H9 (cell line): ENCODE results near the gene ANP32B. TPM values are rescaled to one million over a fixed set of nuclear protein-coding genes. Genes with fewer than 3 reads are reported as not detected.

Experiments used
- DNase-seq: peaks from one replicate; pipeline ENCODE4 v3.0.0-alpha.2; 2017
- H2AFZ ChIP-seq: one replicate; pipeline ENCODE4 v1.6.1; 2013; ENCODE audit warnings: mild to moderate bottlenecking, low read length, control low read depth, moderate library complexity
- H2AK5ac ChIP-seq: 2 replicates; pipeline ENCODE4 v1.6.1; 2013; ENCODE audit warnings: low read length, control low read depth, mixed read lengths; ENCODE audit not compliant: insufficient read length
- H2BK120ac ChIP-seq: one replicate; pipeline ENCODE4 v1.6.1; 2013; ENCODE audit warnings: low read depth, mild to moderate bottlenecking, low read length, control low read depth, inconsistent platforms; ENCODE audit not compliant: poor library complexity, severe bottlenecking
- H2BK12ac ChIP-seq: 2 replicates; pipeline ENCODE4 v1.6.1; 2013; ENCODE audit warnings: low read length, control low read depth, mixed read lengths, low read depth; ENCODE audit not compliant: insufficient read length
- H2BK15ac ChIP-seq: 2 replicates; pipeline ENCODE4 v1.6.1; 2013; ENCODE audit warnings: low read depth, low read length, control low read depth
- H2BK20ac ChIP-seq: one replicate; pipeline ENCODE4 v1.6.1; 2013; ENCODE audit warnings: low read depth, mild to moderate bottlenecking, low read length, control low read depth, inconsistent platforms; ENCODE audit not compliant: poor library complexity, severe bottlenecking
- H2BK5ac ChIP-seq: 2 replicates; pipeline ENCODE4 v1.6.1; 2013; ENCODE audit warnings: low read length, control low read depth, mixed read lengths; ENCODE audit not compliant: insufficient read length
- H3K14ac ChIP-seq: 2 replicates; pipeline ENCODE4 v1.6.1; 2013; ENCODE audit warnings: low read length, control low read depth; ENCODE audit not compliant: insufficient read depth
- H3K18ac ChIP-seq: 2 replicates; pipeline ENCODE4 v1.6.1; 2013; ENCODE audit warnings: low read depth, mild to moderate bottlenecking, mixed read lengths, low read length, control low read depth; ENCODE audit not compliant: insufficient read length
- H3K23ac ChIP-seq: 2 replicates; pipeline ENCODE4 v1.6.1; 2013; ENCODE audit warnings: low read length, control low read depth, mixed read lengths, low read depth; ENCODE audit not compliant: insufficient read length
- H3K23me2 ChIP-seq: 2 replicates; pipeline ENCODE4 v1.6.1; 2013; ENCODE audit warnings: low read depth, mild to moderate bottlenecking, mixed read lengths, low read length, control low read depth; ENCODE audit not compliant: insufficient read length, poor library complexity, severe bottlenecking
- H3K27ac ChIP-seq: 2 replicates; pipeline ENCODE4 v1.5.1; 2013; ENCODE audit warnings: low read length, control low read depth, mixed read lengths, low read depth; ENCODE audit not compliant: insufficient read length
- H3K27me3 ChIP-seq: 2 replicates; pipeline ENCODE4 v1.6.1; 2013; ENCODE audit warnings: low read length, control low read depth, inconsistent platforms; ENCODE audit not compliant: insufficient read depth
- H3K4ac ChIP-seq: 2 replicates; pipeline ENCODE4 v1.6.1; 2013; ENCODE audit warnings: low read depth, mild to moderate bottlenecking, control low read depth, inconsistent platforms, low read length, moderate library complexity
- H3K4me1 ChIP-seq: 2 replicates; pipeline ENCODE4 v1.6.1; 2013; ENCODE audit warnings: low read length, control low read depth, inconsistent platforms; ENCODE audit not compliant: insufficient read depth
- H3K4me2 ChIP-seq: 2 replicates; pipeline ENCODE4 v1.6.1; 2013; ENCODE audit warnings: low read length, control low read depth, mixed read lengths; ENCODE audit not compliant: insufficient read length, insufficient read depth
- H3K56ac ChIP-seq: 2 replicates; pipeline ENCODE4 v1.6.1; 2013; ENCODE audit warnings: low read depth, mild to moderate bottlenecking, mixed read lengths, low read length, control low read depth; ENCODE audit not compliant: insufficient read length
- H3K79me1 ChIP-seq: 2 replicates; pipeline ENCODE4 v1.6.1; 2013; ENCODE audit warnings: low read depth, mild to moderate bottlenecking, moderate library complexity, low read length, control low read depth, inconsistent platforms; ENCODE audit not compliant: insufficient read depth, poor library complexity, severe bottlenecking
- H3K79me2 ChIP-seq: 2 replicates; pipeline ENCODE4 v1.6.1; 2013; ENCODE audit warnings: low read length, control low read depth, inconsistent platforms; ENCODE audit not compliant: insufficient read depth
- H3K9ac ChIP-seq: 2 replicates; pipeline ENCODE4 v1.6.1; 2013; ENCODE audit warnings: low read length, control low read depth, mixed read lengths; ENCODE audit not compliant: insufficient read length; ENCODE audit errors: extremely low read depth
- H3K9me3 ChIP-seq: one replicate; pipeline ENCODE4 v1.6.1; 2013; ENCODE audit warnings: low read depth, low read length, inconsistent platforms; ENCODE audit not compliant: control insufficient read depth
- H3T11ph ChIP-seq: one replicate; pipeline ENCODE4 v1.6.1; 2013; ENCODE audit warnings: mild to moderate bottlenecking, low read length, control low read depth, inconsistent platforms
- H4K20me1 ChIP-seq: one replicate; pipeline ENCODE4 v1.6.1; 2013; ENCODE audit not compliant: control insufficient read depth, insufficient read length, insufficient read depth
- H4K5ac ChIP-seq: 2 replicates; pipeline ENCODE4 v1.6.1; 2013; ENCODE audit warnings: low read depth, mild to moderate bottlenecking, mixed read lengths, low read length, control low read depth; ENCODE audit not compliant: insufficient read length
- H4K8ac ChIP-seq: replicated peaks from 2 replicates; pipeline ENCODE4 v1.6.1; 2013; ENCODE audit warnings: low read length, control low read depth, mixed read lengths, low read depth; ENCODE audit not compliant: insufficient read length
- H4K91ac ChIP-seq: 2 replicates; pipeline ENCODE4 v1.6.1; 2013; ENCODE audit warnings: low read depth, mild to moderate bottlenecking, moderate library complexity, mixed read lengths, low read length, control low read depth; ENCODE audit not compliant: insufficient read length
- H3K27ac Mint-ChIP-seq, 3 experiments: 2 replicates in 2 of 3; 3 replicates in 1 of 3; pipeline ENCODE4 v1.8.0; 2020 to 2021; ENCODE audit warnings: mixed read lengths in 3 of 3, mild to moderate bottlenecking in 1 of 3, moderate library complexity in 1 of 3
- H3K27me3 Mint-ChIP-seq: 2 replicates; pipeline ENCODE4 v1.8.0; 2021; ENCODE audit warnings: low read depth, mild to moderate bottlenecking, moderate library complexity, mixed read lengths
- H3K36me3 Mint-ChIP-seq, 3 experiments: 2 replicates in 2 of 3; 3 replicates in 1 of 3; pipeline ENCODE4 v1.8.0; 2020 to 2021; ENCODE audit warnings: low read depth in 3 of 3, mixed read lengths in 3 of 3; ENCODE audit not compliant: insufficient read depth in 1 of 3
- H3K4me1 Mint-ChIP-seq, 2 experiments: 2 replicates each; pipeline ENCODE4 v1.8.0; 2020; ENCODE audit warnings: mixed read lengths in 2 of 2
- H3K4me3 Mint-ChIP-seq, 2 experiments: 2 replicates in 1 of 2; 3 replicates in 1 of 2; pipeline ENCODE4 v1.8.0; 2020 to 2021; ENCODE audit warnings: mild to moderate bottlenecking in 2 of 2, mixed read lengths in 2 of 2, moderate library complexity in 1 of 2
- H3K9me3 Mint-ChIP-seq, 2 experiments: 2 replicates in 1 of 2; 3 replicates in 1 of 2; pipeline ENCODE4 v1.8.0; 2020; ENCODE audit warnings: mild to moderate bottlenecking in 2 of 2, mixed read lengths in 2 of 2, moderate library complexity in 1 of 2
- WGBS: extraction: QIAGEN DNeasy Blood & Tissue Kit; methylation state at CpG from one replicate; pipeline ENCODE4 v1.1.7; 2013; ENCODE audit warnings: missing lambda C conversion rate, low lambda C conversion rate, mixed read lengths; ENCODE audit not compliant: insufficient read length; ENCODE audit errors: extremely low coverage; 5-methylcytosine and 5-hydroxymethylcytosine counted together
- total RNA-seq: library from RNA; stranded (reverse); gene quantifications from 2 replicates; pipeline ENCODE4 v1.2.1, GENCODE V29; 2021
- TF ChIP-seq, protein P1 (sequence below): fragments of 200-600 bp; sonication (generic); conservative IDR thresholded peaks from 3 replicates; pipeline ENCODE4 v1.8.0; 2021; ENCODE audit warnings: antibody characterized with exemption, mild to moderate bottlenecking

Gene ANP32B
- total RNA-seq, 1 experiment from 2014 or later = 91.6 TPM

DNA sequence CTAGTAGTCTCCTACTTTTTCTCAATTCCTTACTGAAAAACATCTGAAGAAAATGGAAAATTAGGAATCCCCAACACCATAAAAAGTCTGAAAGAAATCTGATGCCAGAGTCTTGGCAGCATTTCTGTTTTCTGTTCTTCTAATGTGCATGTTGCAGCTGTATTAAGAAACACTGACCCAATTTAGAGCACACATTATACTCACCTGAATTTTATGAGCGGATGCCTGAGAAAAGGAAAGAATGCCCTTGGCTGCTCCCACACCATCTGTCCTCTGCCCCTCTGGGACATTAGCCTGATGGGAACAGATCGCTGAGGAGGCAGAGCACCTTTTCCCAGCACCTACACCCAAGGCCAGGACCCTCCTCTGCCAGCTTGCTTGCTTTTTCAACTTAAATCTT lies 14.1 kb upstream of the ANP32B start:
- no peak overlapping the region for H3K56ac ChIP-seq
- DNase-seq = no peak

More for the DNA sequence above, 14.1 kb upstream of the ANP32B start:
- H3K4me1 Mint-ChIP-seq = peaks cover 0 to 5% of the 10 kb centered on the region in 2 experiments; a peak in 2 of 4 replicates
- Histone ChIP-seq H3K4me1 (no peaks in the 10 kb centered on the region), H2BK15ac (no peak overlapping the region), H3K23me2 (no peaks in the 10 kb centered on the region), H3K4me2 (no peak overlapping the region), H2BK5ac (no peak overlapping the region), H2BK120ac (no peak overlapping the region), H2BK12ac (no peak overlapping the region), H3K14ac (no peak overlapping the region), H3K27me3 (peaks cover 2% of the 10 kb centered on the region; the same call in 1 of the 2 replicates), H3K18ac (no peak overlapping the region), H2BK20ac (no peak overlapping the region), H3K9ac (no peak overlapping the region), H4K5ac (no peak overlapping the region), H4K20me1 (no peaks in the 10 kb centered on the region), H3K27ac (no peak overlapping the region), H4K8ac (no peak overlapping the region), H3K4ac (no peak overlapping the region), H4K91ac (no peak overlapping the region), H3K23ac (no peak overlapping the region), H2AK5ac (no peak overlapping the region), H3K79me1 (no peaks in the 10 kb centered on the region), H2AFZ (no peak overlapping the region), H3K9me3 (no peaks in the 10 kb centered on the region), H3T11ph (no peak overlapping the region), H3K79me2 (no peaks in the 10 kb centered on the region)
- H3K4me3 Mint-ChIP-seq = no peak overlapping the region
- no peaks in the 10 kb centered on the region for H3K36me3 Mint-ChIP-seq
- H3K9me3 Mint-ChIP-seq = peaks cover 0 to 2% of the 10 kb centered on the region in 2 experiments; a peak in 1 of 5 replicates
- H3K27ac Mint-ChIP-seq = no peak overlapping the region
- peaks cover 94% of the 10 kb centered on the region for H3K27me3 Mint-ChIP-seq
- no CpG with 5 or more reads among the region's 2 CpGs for WGBS
- TF ChIP-seq, protein P1, sequence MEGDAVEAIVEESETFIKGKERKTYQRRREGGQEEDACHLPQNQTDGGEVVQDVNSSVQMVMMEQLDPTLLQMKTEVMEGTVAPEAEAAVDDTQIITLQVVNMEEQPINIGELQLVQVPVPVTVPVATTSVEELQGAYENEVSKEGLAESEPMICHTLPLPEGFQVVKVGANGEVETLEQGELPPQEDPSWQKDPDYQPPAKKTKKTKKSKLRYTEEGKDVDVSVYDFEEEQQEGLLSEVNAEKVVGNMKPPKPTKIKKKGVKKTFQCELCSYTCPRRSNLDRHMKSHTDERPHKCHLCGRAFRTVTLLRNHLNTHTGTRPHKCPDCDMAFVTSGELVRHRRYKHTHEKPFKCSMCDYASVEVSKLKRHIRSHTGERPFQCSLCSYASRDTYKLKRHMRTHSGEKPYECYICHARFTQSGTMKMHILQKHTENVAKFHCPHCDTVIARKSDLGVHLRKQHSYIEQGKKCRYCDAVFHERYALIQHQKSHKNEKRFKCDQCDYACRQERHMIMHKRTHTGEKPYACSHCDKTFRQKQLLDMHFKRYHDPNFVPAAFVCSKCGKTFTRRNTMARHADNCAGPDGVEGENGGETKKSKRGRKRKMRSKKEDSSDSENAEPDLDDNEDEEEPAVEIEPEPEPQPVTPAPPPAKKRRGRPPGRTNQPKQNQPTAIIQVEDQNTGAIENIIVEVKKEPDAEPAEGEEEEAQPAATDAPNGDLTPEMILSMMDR = no peak
